Uterus (tissue), 2 donors: ENCODE data around the gene ACOT7.

Source experiments
- CTCF ChIP-seq, 4 experiments: fragments of 200-600 bp in 2 of 4; fragments of 450-650 bp in 2 of 4; sonication (generic) in 2 of 4; IDR thresholded peaks; one replicate each; pipeline ENCODE4 v1.5.1; 2016 to 2019; ENCODE audit warnings: antibody characterized with exemption in 4 of 4, mild to moderate bottlenecking in 2 of 4, moderate library complexity in 1 of 4
- POLR2A ChIP-seq, 2 donors: fragments of 450-650 bp; IDR thresholded peaks; one replicate each; pipeline ENCODE4 v1.6.1; 2016; ENCODE audit warnings: antibody characterized with exemption in 2 of 2, mild to moderate bottlenecking in 1 of 2, moderate library complexity in 1 of 2

GRCh38 chr1:6396998-6397397 is 3.4 kb upstream of the ACOT7 start:
- no peak for TF ChIP-seq POLR2A (IDR thresholded peaks at IDR 0.05)
- no peak for TF ChIP-seq CTCF (IDR thresholded peaks at IDR 0.05)
